ENCODE data around the gene PRKCE. TPM values are rescaled to one million over a fixed set of nuclear protein-coding genes. Genes with fewer than 3 reads are reported as not detected.

Gene PRKCE
- total RNA-seq, 2 experiments from 2014 or later: 15.4 to 16.2 TPM

DNA sequence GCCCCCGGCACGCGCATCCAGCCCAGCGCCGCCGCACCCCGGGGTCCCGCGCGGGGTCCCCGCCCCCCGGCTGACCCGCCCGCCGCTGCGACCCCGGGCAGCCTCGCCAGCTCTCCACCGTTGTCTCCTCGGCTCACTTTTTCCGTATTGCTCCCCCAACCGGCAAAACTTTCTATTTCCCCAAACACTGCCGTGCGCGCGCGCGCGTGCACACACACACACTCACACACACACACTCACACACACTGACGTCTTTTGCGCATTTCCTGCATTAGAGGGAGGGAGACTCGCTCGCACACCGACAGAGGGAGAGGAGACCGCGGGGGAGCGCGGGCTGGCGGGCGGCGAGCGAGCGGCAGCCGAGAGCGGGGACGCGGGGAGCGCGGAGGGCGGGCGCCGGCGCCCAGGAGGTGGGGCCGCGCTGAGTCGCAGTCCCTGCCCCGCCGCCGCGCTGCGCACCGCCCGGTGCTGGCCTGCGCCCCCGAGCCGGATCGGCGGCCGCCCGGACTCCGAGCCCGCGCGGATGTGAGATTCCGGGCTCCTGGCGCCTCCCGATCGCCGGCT is 542 bp upstream of the PRKCE start:
- Mint-ChIP-seq H3K27me3 (ENCODE audit: low read depth) (peaks cover 8% of the 10 kb centered on the region), H3K4me3 (peak overlapping the region; percentile 92), H3K4me1 (ENCODE audit: low read depth) (peaks cover 31% of the 10 kb centered on the region), H3K27ac (peak overlapping the region; percentile 99), H3K36me3 (ENCODE audit: low read depth) (peaks cover 4% of the 10 kb centered on the region), H3K9me3 (ENCODE audit: insufficient read depth) (no peaks in the 10 kb centered on the region)
- ChIA-PET CTCF (interaction anchor here (1.1 to 6.0 kb wide), 6 partner anchors 8 to 579 kb away, joined by 3 to 60 read pairs (median 4); no protein-coding TSS in a partner anchor), POLR2A (interaction anchor here (1.1 to 2.0 kb wide), 3 partner anchors 12 to 83 kb away, joined by 4 to 10 read pairs (median 5); no protein-coding TSS in a partner anchor)
- ATAC-seq (peak; percentile 91), DNase-seq (peak; percentile 95)

DNA sequence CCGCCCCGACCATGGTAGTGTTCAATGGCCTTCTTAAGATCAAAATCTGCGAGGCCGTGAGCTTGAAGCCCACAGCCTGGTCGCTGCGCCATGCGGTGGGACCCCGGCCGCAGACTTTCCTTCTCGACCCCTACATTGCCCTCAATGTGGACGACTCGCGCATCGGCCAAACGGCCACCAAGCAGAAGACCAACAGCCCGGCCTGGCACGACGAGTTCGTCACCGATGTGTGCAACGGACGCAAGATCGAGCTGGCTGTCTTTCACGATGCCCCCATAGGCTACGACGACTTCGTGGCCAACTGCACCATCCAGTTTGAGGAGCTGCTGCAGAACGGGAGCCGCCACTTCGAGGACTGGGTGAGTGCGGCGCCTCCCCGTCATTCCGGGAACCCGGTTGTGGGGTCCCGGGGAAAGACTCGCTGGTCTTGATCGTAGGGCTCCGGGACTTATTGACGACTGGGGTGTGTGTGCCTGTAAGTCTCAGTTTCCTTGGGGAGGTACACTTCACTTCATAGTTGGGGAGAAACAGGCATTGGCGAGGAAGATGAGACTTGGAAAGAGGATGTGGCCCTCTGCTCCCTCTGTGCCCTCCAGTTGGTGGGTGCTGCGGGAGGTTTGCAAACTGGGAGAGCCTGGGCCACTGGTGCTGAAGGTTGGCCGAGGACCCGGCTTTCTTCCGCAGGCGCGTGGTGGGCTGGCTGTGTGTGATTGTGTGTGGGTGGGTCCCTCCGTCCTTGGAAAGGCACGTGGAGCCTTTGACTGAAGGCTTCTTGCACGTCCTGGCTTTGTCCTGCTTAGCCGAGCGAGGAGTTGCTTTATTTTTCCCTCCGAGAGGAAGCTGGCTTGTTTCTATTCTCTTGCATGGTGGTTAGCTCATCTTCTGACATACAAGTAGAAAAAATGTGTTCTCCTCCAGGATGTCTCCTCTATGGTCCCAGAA is 886 bp downstream of the PRKCE start:
- H3K27ac Mint-ChIP-seq: peak overlapping the region; percentile 77
- peak; percentile 44 for DNase-seq
- peak overlapping the region; percentile 71 for H3K4me3 Mint-ChIP-seq
- peaks cover 31% of the 10 kb centered on the region for H3K4me1 Mint-ChIP-seq (ENCODE audit: low read depth)
- H3K36me3 Mint-ChIP-seq (ENCODE audit: low read depth): peaks cover 4% of the 10 kb centered on the region
- no peak for ATAC-seq
- H3K9me3 Mint-ChIP-seq (ENCODE audit: insufficient read depth): no peaks in the 10 kb centered on the region
- CTCF ChIA-PET: interaction anchor here (1.3 to 1.6 kb wide), 4 partner anchors 8 to 128 kb away, joined by 3 to 8 read pairs (median 6); no protein-coding TSS in a partner anchor
- peaks cover 8% of the 10 kb centered on the region for H3K27me3 Mint-ChIP-seq (ENCODE audit: low read depth)
- POLR2A ChIA-PET: interaction anchor here (0.6 to 1.5 kb wide), 2 partner anchors 10 to 16 kb away, joined by 3 to 4 read pairs; no protein-coding TSS in a partner anchor

DNA sequence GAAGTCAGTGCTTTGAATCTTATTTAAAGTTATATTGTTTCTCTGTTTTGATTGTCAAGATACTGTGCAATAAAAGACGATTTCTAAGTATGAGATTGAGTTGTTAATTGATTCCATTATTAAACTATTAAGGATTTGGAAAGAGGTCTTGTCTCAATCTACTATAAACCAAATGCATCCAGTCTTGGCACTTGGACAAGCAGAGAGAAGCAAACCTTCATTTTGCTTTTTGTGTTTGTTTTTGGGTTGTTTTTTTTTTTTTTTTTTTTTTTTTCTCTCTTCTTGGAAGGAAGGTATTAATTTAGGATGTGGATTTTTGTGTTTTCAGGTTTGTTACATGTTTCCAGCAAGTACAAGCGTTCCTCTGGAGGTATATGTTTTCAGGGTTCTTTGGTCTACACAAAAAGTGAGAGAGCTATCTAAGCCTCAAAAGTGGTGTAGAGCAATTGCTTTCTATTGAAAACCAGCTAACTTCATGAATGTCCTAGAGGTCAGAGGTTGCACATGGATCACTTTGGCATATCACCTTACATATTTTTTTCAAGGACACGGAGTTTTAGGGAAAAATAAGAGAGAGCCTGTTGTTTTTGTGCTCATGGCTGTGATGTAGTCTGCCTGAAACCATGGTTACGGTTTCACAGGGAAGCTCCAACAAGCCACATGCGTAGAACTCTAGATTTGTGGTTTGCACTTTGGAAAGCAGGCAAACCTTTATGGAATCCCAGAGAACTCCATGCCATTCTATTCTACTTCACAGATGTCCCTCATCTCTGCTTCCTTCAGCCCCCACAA is 1.8 kb downstream of the PRKCE start:
- Mint-ChIP-seq H3K9me3 (ENCODE audit: insufficient read depth) (no peaks in the 10 kb centered on the region), H3K27ac (no peak overlapping the region), H3K36me3 (ENCODE audit: low read depth) (peaks cover 4% of the 10 kb centered on the region), H3K4me3 (peak overlapping the region; percentile 71), H3K4me1 (ENCODE audit: low read depth) (peaks cover 25% of the 10 kb centered on the region), H3K27me3 (ENCODE audit: low read depth) (peaks cover 8% of the 10 kb centered on the region)
- no peak for DNase-seq
- POLR2A ChIA-PET: interaction anchor here (1.5 kb wide), 1 partner anchor 9 kb away, joined by 4 read pairs; no protein-coding TSS in a partner anchor
- ATAC-seq: no peak
- CTCF ChIA-PET: interaction anchor here (0.8 to 1.6 kb wide), 4 partner anchors 9 to 262 kb away, joined by 3 to 8 read pairs (median 4); no protein-coding TSS in a partner anchor

DNA sequence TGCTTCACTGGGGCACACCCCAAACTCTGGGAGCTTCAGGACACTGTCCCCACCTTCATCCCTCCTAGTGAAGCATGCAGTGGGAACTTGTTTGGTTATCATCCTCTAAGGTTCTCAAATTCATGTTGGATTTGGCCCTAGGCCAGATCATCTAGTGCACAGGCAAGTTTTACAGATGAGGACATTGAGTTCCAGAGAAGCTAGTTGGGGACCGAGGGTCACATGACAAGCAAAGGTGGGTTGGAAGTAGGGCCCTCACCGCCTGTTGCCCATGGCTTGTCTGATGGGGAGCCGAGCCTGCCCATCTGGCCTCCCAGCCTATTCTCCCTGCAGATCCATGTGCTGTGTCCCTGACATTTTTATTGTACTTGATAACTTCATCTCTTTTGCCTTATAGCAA is 2.8 kb downstream of the PRKCE start:
- H3K9me3 Mint-ChIP-seq (ENCODE audit: insufficient read depth): no peaks in the 10 kb centered on the region
- peaks cover 25% of the 10 kb centered on the region for H3K4me1 Mint-ChIP-seq (ENCODE audit: low read depth)
- POLR2A ChIA-PET: no interaction called here
- DNase-seq: no peak
- ATAC-seq: no peak
- CTCF ChIA-PET: interaction anchor here (0.8 to 1.1 kb wide), 3 partner anchors 12 to 261 kb away, joined by 3 to 6 read pairs (median 3); no protein-coding TSS in a partner anchor
- no peak overlapping the region for H3K27ac Mint-ChIP-seq
- H3K36me3 Mint-ChIP-seq (ENCODE audit: low read depth): peaks cover 6% of the 10 kb centered on the region
- H3K4me3 Mint-ChIP-seq: no peak overlapping the region
- H3K27me3 Mint-ChIP-seq (ENCODE audit: low read depth): peaks cover 8% of the 10 kb centered on the region

DNA sequence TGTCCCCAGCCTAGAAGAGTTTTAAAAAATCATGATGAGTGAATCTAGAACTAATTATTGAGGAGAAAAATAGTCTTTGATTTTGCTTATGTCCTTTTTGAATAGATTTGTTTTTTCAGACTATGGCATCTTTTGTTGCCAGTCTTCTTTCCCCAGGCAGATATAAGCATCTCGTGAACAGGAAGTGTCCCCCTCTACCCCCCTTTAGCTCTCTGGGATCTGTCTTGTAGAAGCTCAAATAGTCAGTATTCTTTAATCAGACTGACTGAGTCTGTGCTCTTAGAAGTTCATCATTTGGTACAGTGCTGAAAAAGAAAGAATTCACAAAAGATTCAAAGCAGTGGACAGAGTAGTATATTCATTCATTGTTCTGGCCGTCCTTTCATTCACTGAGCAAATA is 10.4 kb downstream of the PRKCE start:
- H3K4me1 Mint-ChIP-seq (ENCODE audit: low read depth): no peaks in the 10 kb centered on the region
- no peak for ATAC-seq
- POLR2A ChIA-PET: interaction anchor here (1.0 kb wide), 1 partner anchor 9 kb away, joined by 4 read pairs; no protein-coding TSS in a partner anchor
- H3K27ac Mint-ChIP-seq: no peak overlapping the region
- CTCF ChIA-PET: no interaction called here
- DNase-seq: no peak
- H3K9me3 Mint-ChIP-seq (ENCODE audit: insufficient read depth): no peaks in the 10 kb centered on the region
- H3K36me3 Mint-ChIP-seq (ENCODE audit: low read depth): peaks cover 3% of the 10 kb centered on the region
- no peak overlapping the region for H3K4me3 Mint-ChIP-seq
- peaks cover 2% of the 10 kb centered on the region for H3K27me3 Mint-ChIP-seq (ENCODE audit: low read depth)

DNA sequence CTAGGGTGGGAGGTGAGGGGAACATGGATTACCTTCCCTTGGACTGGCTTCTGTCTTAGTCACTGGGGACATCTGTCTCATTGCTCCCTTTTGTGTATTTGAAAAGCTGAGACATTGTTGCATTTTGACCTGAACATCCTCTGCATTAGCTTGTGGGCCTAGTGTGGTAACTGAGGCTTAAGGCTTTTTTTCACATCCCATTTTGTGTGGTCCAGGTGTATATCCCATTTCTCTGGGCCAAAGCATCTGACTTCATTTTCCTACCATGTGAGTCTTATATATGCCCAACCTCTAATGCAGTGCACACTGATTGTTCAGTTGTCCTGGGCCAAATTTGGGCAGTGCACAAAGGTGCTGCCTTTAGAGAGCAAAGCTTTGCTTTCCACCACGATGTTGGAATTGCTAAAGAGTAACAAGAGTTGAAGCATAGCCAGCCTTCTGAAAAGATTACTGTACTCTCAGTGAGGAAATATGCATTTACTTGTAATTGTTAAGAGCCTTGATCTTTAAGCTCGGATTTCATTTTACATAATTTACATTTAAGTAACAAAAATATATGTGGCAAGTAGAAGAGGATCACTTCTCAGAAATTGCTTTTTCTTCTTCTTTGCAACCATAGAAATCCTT is 13.3 kb downstream of the PRKCE start:
- Mint-ChIP-seq H3K4me3 (no peak overlapping the region), H3K4me1 (ENCODE audit: low read depth) (no peaks in the 10 kb centered on the region), H3K9me3 (ENCODE audit: insufficient read depth) (no peaks in the 10 kb centered on the region), H3K36me3 (ENCODE audit: low read depth) (no peaks in the 10 kb centered on the region), H3K27me3 (ENCODE audit: low read depth) (no peaks in the 10 kb centered on the region), H3K27ac (no peak overlapping the region)
- ChIA-PET CTCF (no interaction called here), POLR2A (no interaction called here)
- DNase-seq (no peak), ATAC-seq (no peak)

DNA sequence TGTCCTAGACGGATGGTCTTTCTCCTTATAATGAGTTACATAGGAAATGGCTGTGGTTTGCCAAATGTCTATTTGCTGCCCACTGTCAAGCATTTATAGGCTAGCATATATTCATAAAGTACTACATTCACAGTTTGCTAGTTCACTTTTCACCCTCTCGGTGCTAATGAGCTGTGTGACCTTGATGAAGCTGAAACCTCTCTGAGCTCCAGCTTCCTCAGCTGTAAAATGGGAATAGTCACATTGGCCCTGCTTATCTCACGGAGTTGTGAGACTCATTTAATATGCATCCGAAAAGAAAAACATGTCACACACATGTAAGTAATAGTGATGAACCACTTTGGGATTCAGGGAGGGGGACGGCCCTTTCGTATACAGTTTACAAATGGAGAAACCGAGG is 17.0 kb downstream of the PRKCE start:
- CTCF ChIA-PET: no interaction called here
- no peak overlapping the region for H3K27ac Mint-ChIP-seq
- no peak for ATAC-seq
- H3K4me1 Mint-ChIP-seq (ENCODE audit: low read depth): no peaks in the 10 kb centered on the region
- H3K36me3 Mint-ChIP-seq (ENCODE audit: low read depth): no peaks in the 10 kb centered on the region
- no peaks in the 10 kb centered on the region for H3K27me3 Mint-ChIP-seq (ENCODE audit: low read depth)
- POLR2A ChIA-PET: no interaction called here
- no peak for DNase-seq
- H3K4me3 Mint-ChIP-seq: no peak overlapping the region
- no peaks in the 10 kb centered on the region for H3K9me3 Mint-ChIP-seq (ENCODE audit: insufficient read depth)

DNA sequence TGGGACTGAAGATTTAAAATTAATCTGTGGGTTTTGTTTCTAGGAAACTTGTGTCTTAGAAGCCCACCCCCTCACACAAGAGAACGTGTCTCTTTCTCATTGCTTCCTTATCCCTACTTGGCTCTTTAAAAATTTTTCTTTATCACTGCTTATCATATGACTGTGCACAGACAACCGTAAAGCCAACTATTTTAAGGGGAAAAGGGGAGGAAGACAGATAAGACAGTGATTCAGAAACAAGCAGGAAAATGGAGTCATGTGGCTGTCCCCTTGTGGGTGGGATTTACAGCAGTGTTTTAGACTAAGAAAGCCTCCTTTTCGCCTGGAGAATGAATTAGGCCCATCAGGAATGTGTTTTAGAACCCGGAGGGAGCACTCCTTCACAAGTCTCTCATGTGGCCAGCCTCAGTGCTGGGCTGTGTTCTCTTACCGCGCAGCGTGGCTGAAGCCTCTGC is 17.6 kb downstream of the PRKCE start:
- ATAC-seq: no peak
- Mint-ChIP-seq H3K4me1 (ENCODE audit: low read depth) (no peaks in the 10 kb centered on the region), H3K27ac (no peak overlapping the region), H3K9me3 (ENCODE audit: insufficient read depth) (no peaks in the 10 kb centered on the region), H3K36me3 (ENCODE audit: low read depth) (no peaks in the 10 kb centered on the region), H3K27me3 (ENCODE audit: low read depth) (no peaks in the 10 kb centered on the region), H3K4me3 (no peak overlapping the region)
- DNase-seq: no peak
- CTCF ChIA-PET: no interaction called here
- POLR2A ChIA-PET: no interaction called here

GRCh38 chr2:45670646-45671045 is 19.2 kb downstream of the PRKCE start:
- CTCF ChIA-PET: no interaction called here

GRCh38 chr2:45672138-45672537 is 20.7 kb downstream of the PRKCE start:
- no peak overlapping the region for H3K27ac Mint-ChIP-seq

More at GRCh38 chr2:45670646-45671045, 19.2 kb downstream of the PRKCE start:
- ATAC-seq: no peak
- H3K27ac Mint-ChIP-seq: no peak overlapping the region
- no peaks in the 10 kb centered on the region for H3K4me1 Mint-ChIP-seq (ENCODE audit: low read depth)
- H3K27me3 Mint-ChIP-seq (ENCODE audit: low read depth): no peaks in the 10 kb centered on the region
- H3K4me3 Mint-ChIP-seq: no peak overlapping the region
- no peaks in the 10 kb centered on the region for H3K36me3 Mint-ChIP-seq (ENCODE audit: low read depth)
- no peaks in the 10 kb centered on the region for H3K9me3 Mint-ChIP-seq (ENCODE audit: insufficient read depth)
- DNase-seq: no peak
- POLR2A ChIA-PET: no interaction called here

More at GRCh38 chr2:45672138-45672537, 20.7 kb downstream of the PRKCE start:
- ChIA-PET POLR2A (no interaction called here), CTCF (no interaction called here)
- H3K9me3 Mint-ChIP-seq (ENCODE audit: insufficient read depth): no peaks in the 10 kb centered on the region
- DNase-seq: no peak
- no peaks in the 10 kb centered on the region for H3K27me3 Mint-ChIP-seq (ENCODE audit: low read depth)
- H3K4me1 Mint-ChIP-seq (ENCODE audit: low read depth): no peaks in the 10 kb centered on the region
- ATAC-seq: no peak
- H3K36me3 Mint-ChIP-seq (ENCODE audit: low read depth): no peaks in the 10 kb centered on the region
- H3K4me3 Mint-ChIP-seq: no peak overlapping the region

All from activated CD8-positive, alpha-beta T cell treated with anti-CD3 and anti-CD28 coated beads, Interleukin-2, amount 10 ng/mL, durations not matched to agents 7 days and 5 days (primary cell).